ENCODE results near the gene FITM1.

FITM1 gene

DNA sequence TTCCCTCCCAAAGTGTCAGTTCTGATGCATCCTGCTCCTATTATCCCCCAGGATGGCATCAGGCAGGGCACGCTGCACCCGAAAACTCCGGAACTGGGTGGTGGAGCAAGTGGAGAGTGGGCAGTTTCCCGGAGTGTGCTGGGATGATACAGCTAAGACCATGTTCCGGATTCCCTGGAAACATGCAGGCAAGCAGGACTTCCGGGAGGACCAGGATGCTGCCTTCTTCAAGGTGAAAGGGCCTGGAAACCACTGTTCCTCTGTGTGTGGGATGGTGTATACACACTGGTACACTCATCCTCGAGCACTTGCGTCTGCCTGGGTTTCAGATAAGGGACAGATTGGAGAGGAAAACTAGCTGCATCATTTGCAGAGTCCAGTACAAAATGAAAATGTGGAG lies 31.6 kb downstream of the FITM1 start:
- Histone ChIP-seq H3K4me3 (ENCODE audit: low read length) (peak overlapping the region; percentile 74), H3K4me2 (ENCODE audit: low read length) (peak overlapping the region; percentile 86), H3K27me3 (ENCODE audit: control insufficient read depth, low read length) (no peaks in the 10 kb centered on the region), H3K36me3 (ENCODE audit: control insufficient read depth, low read length) (peaks cover 60% of the 10 kb centered on the region), H3K9me3 (ENCODE audit: control insufficient read depth, insufficient read depth, low read length) (no peaks in the 10 kb centered on the region), H3K4me1 (ENCODE audit: control insufficient read depth, low read length) (peaks cover 17% of the 10 kb centered on the region), H3K9me2 (replicated peaks; ENCODE audit: control insufficient read depth, low read length) (no peaks in the 10 kb centered on the region), H3K79me2 (ENCODE audit: control insufficient read depth, low read length) (peaks cover 7% of the 10 kb centered on the region), H3K27ac (ENCODE audit: low read depth, low read length) (peak overlapping the region; percentile 65; the same call in 1 of the 2 replicates), H4K20me1 (ENCODE audit: control insufficient read depth, insufficient read depth, low read depth, low read length) (no peaks in the 10 kb centered on the region), H3F3A (ENCODE audit: control insufficient read depth, insufficient read depth) (no peaks in the 10 kb centered on the region)
- TF ChIP-seq EZH2phosphoT487 (IDR thresholded peaks at IDR 0.05; ENCODE audit: borderline replicate concordance, low read length) = no peak
- TF ChIP-seq, protein P1, sequence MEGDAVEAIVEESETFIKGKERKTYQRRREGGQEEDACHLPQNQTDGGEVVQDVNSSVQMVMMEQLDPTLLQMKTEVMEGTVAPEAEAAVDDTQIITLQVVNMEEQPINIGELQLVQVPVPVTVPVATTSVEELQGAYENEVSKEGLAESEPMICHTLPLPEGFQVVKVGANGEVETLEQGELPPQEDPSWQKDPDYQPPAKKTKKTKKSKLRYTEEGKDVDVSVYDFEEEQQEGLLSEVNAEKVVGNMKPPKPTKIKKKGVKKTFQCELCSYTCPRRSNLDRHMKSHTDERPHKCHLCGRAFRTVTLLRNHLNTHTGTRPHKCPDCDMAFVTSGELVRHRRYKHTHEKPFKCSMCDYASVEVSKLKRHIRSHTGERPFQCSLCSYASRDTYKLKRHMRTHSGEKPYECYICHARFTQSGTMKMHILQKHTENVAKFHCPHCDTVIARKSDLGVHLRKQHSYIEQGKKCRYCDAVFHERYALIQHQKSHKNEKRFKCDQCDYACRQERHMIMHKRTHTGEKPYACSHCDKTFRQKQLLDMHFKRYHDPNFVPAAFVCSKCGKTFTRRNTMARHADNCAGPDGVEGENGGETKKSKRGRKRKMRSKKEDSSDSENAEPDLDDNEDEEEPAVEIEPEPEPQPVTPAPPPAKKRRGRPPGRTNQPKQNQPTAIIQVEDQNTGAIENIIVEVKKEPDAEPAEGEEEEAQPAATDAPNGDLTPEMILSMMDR (IDR thresholded peaks at IDR 0.05; ENCODE audit: low read depth, low read length, poor library complexity, severe bottlenecking) = no peak

GRCh38 chr14:24164518-24164991 lies 34.1 kb downstream of the FITM1 start:
- Histone ChIP-seq H3K4me3 (ENCODE audit: low read length) (no peak overlapping the region), H3K4me1 (ENCODE audit: control insufficient read depth, low read length) (peaks cover 17% of the 10 kb centered on the region), H3K36me3 (ENCODE audit: control insufficient read depth, low read length) (peaks cover 45% of the 10 kb centered on the region), H3K27me3 (ENCODE audit: control insufficient read depth, low read length) (no peaks in the 10 kb centered on the region), H3F3A (ENCODE audit: control insufficient read depth, insufficient read depth) (0 out of 2 replicates have a peak, but pooled peaks cover 3% of the 10 kb centered on the region), H3K9me3 (ENCODE audit: control insufficient read depth, insufficient read depth, low read length) (no peaks in the 10 kb centered on the region), H4K20me1 (ENCODE audit: control insufficient read depth, insufficient read depth, low read depth, low read length) (no peaks in the 10 kb centered on the region), H3K9me2 (replicated peaks; ENCODE audit: control insufficient read depth, low read length) (no peaks in the 10 kb centered on the region), H3K4me2 (ENCODE audit: low read length) (no peak overlapping the region), H3K27ac (ENCODE audit: low read depth, low read length) (no peak overlapping the region), H3K79me2 (ENCODE audit: control insufficient read depth, low read length) (peaks cover 7% of the 10 kb centered on the region)
- TF ChIP-seq, protein P1 (IDR thresholded peaks at IDR 0.05; ENCODE audit: low read depth, low read length, poor library complexity, severe bottlenecking) = no peak
- no peak for TF ChIP-seq EZH2phosphoT487 (IDR thresholded peaks at IDR 0.05; ENCODE audit: borderline replicate concordance, low read length)

GRCh38 chr14:24165785-24166184 lies 35.3 kb downstream of the FITM1 start:
- TF ChIP-seq, protein P1 (IDR thresholded peaks at IDR 0.05; ENCODE audit: low read depth, low read length, poor library complexity, severe bottlenecking) = no peak
- TF ChIP-seq EZH2phosphoT487 (IDR thresholded peaks at IDR 0.05; ENCODE audit: borderline replicate concordance, low read length) = no peak
- no peak overlapping the region for H3K4me2 ChIP-seq (ENCODE audit: low read length)

More at GRCh38 chr14:24165785-24166184, 35.3 kb downstream of the FITM1 start:
- no peaks in the 10 kb centered on the region for H4K20me1 ChIP-seq (ENCODE audit: control insufficient read depth, insufficient read depth, low read depth, low read length)
- H3K9me2 ChIP-seq (replicated peaks; ENCODE audit: control insufficient read depth, low read length) = no peaks in the 10 kb centered on the region
- H3K36me3 ChIP-seq (ENCODE audit: control insufficient read depth, low read length) = peaks cover 37% of the 10 kb centered on the region
- H3K4me3 ChIP-seq (ENCODE audit: low read length) = no peak overlapping the region
- peaks cover 16% of the 10 kb centered on the region for H3K4me1 ChIP-seq (ENCODE audit: control insufficient read depth, low read length)
- H3K27ac ChIP-seq (ENCODE audit: low read depth, low read length) = no peak overlapping the region
- no peaks in the 10 kb centered on the region for H3K27me3 ChIP-seq (ENCODE audit: control insufficient read depth, low read length)
- peaks cover 3% of the 10 kb centered on the region; the same call in 1 of the 2 replicates for H3F3A ChIP-seq (ENCODE audit: control insufficient read depth, insufficient read depth)
- peaks cover 7% of the 10 kb centered on the region for H3K79me2 ChIP-seq (ENCODE audit: control insufficient read depth, low read length)
- H3K9me3 ChIP-seq (ENCODE audit: control insufficient read depth, insufficient read depth, low read length) = no peaks in the 10 kb centered on the region

All from DOHH2 (cell line).